Smooth muscle cell (in vitro differentiated cells): ENCODE results near the gene CDC73. TPM values are rescaled to one million over a fixed set of nuclear protein-coding genes. Genes with fewer than 3 reads are reported as not detected.

Experiments used
- DNase-seq: peaks from one replicate; lab custom pipeline; 2025; ENCODE audit not compliant: unreplicated experiment; lab: John Stamatoyannopoulos, UW
- H2AFZ ChIP-seq: fragments of 200-600 bp; sonication (generic); 2 replicates; pipeline ENCODE4 v1.6.0; 2016; ENCODE audit warnings: antibody characterized with exemption, low read depth, mild to moderate bottlenecking
- H3F3A ChIP-seq: fragments of 200-600 bp; sonication (generic); 2 replicates; pipeline ENCODE4 v1.6.0; 2017; ENCODE audit warnings: antibody characterized with exemption, low read depth
- H3K27ac ChIP-seq: fragments of 200-600 bp; sonication (generic); 2 replicates; pipeline ENCODE4 v1.5.1; 2016; ENCODE audit warnings: low read depth, mild to moderate bottlenecking
- H3K27me3 ChIP-seq: fragments of 200-600 bp; sonication (generic); 2 replicates; pipeline ENCODE4 v1.6.1; 2016; ENCODE audit warnings: low read depth, mild to moderate bottlenecking
- H3K36me3 ChIP-seq: fragments of 200-600 bp; sonication (generic); 2 replicates; pipeline ENCODE4 v1.5.1; 2016; ENCODE audit warnings: low read depth
- H3K4me1 ChIP-seq: fragments of 200-600 bp; sonication (generic); 2 replicates; pipeline ENCODE4 v1.5.1; 2016; ENCODE audit warnings: low read depth
- H3K4me2 ChIP-seq: fragments of 200-600 bp; sonication (generic); 2 replicates; pipeline ENCODE4 v1.6.0; 2016; ENCODE audit warnings: mild to moderate bottlenecking
- H3K4me3 ChIP-seq: fragments of 200-600 bp; sonication (generic); 2 replicates; pipeline ENCODE4 v1.5.1; 2016; ENCODE audit warnings: mild to moderate bottlenecking
- H3K79me2 ChIP-seq: fragments of 200-600 bp; sonication (generic); 2 replicates; pipeline ENCODE4 v1.6.0; 2016; ENCODE audit warnings: low read depth, mild to moderate bottlenecking
- H3K9ac ChIP-seq: fragments of 200-600 bp; sonication (generic); 2 replicates; pipeline ENCODE4 v1.6.0; 2016; ENCODE audit warnings: low read depth
- H3K9me3 ChIP-seq: fragments of 200-600 bp; sonication (generic); replicated peaks from 2 replicates; pipeline ENCODE4 v1.5.1; 2016; ENCODE audit warnings: low read depth
- H4K20me1 ChIP-seq: fragments of 200-600 bp; sonication (generic); 2 replicates; pipeline ENCODE4 v1.6.0; 2016; ENCODE audit warnings: low read depth
- CTCF ChIP-seq: fragments of 200-600 bp; sonication (generic); IDR thresholded peaks from 2 replicates; pipeline ENCODE4 v1.5.1; 2017; ENCODE audit warnings: borderline replicate concordance, mild to moderate bottlenecking, antibody characterized with exemption; ENCODE audit not compliant: insufficient read depth, poor library complexity, severe bottlenecking
- WGBS: methylation state at CpG from one replicate; pipeline ENCODE4 v1.1.7; 2016; ENCODE audit warnings: low lambda C conversion rate; 5-methylcytosine and 5-hydroxymethylcytosine counted together
- polyA plus RNA-seq: library from polyadenylated mRNA; unstranded; fragments of >200 nt; fragmentation: Nextera tagmentation; extraction: Ambion mirVana; gene quantifications from 2 replicates; pipeline ENCODE4 v1.2.1, GENCODE V29; 2016
- total RNA-seq: library from RNA; depleted of rRNA; stranded (reverse); fragments of >200 nt; gene quantifications from 2 replicates; pipeline ENCODE4 v1.2.3, GENCODE V29; 2014

The CDC73 gene
- total and polyA plus RNA-seq, 2 experiments from 2014 or later, result 28.5 to 32.0 TPM

DNA sequence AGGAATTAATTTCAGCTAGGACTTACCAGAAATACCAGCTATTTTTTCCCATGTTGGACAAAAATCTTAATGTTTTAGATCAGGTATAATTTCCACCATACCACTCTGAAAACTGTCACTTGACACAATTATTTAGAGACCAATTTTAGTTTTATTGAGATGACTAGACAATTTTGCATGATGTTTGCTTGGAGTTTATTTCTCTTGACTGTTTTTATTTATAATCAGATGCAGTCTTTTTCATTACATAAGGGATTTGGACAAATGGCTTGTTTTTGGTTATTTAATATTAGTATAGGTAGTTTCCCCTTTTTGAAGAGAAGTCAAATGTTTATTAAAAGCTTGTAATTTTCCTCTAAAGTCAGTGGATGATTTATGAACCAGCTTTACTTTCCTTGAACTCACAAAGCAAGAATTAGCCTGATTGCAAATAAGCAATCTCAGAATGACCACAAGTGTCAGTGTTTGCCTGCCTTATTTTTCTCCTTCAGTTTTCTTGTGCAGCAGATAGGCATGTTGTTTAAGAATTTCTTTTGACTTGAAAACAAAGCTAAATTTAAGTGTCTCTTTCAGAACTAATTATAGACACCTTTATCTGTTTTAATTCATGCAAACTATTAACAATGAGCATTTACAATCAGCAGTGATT is 68.4 kb downstream of the CDC73 start:
- peaks cover 75% of the 10 kb centered on the region for H3K79me2 ChIP-seq
- H3K9me3 ChIP-seq, result no peaks in the 10 kb centered on the region
- no peak for DNase-seq
- H3K4me1 ChIP-seq, result peaks cover 14% of the 10 kb centered on the region
- TF ChIP-seq CTCF, result peak; percentile 22
- peak overlapping the region; percentile 33 for H3K27ac ChIP-seq
- H3F3A ChIP-seq, result peaks cover 3% of the 10 kb centered on the region
- H3K4me2 ChIP-seq, result peak overlapping the region; percentile 14
- peaks cover 4% of the 10 kb centered on the region for H3K36me3 ChIP-seq
- peaks cover 72% of the 10 kb centered on the region for H4K20me1 ChIP-seq
- H3K27me3 ChIP-seq, result no peaks in the 10 kb centered on the region
- no peak overlapping the region for H2AFZ ChIP-seq
- H3K9ac ChIP-seq, result no peak overlapping the region
- H3K4me3 ChIP-seq, result no peak overlapping the region

DNA sequence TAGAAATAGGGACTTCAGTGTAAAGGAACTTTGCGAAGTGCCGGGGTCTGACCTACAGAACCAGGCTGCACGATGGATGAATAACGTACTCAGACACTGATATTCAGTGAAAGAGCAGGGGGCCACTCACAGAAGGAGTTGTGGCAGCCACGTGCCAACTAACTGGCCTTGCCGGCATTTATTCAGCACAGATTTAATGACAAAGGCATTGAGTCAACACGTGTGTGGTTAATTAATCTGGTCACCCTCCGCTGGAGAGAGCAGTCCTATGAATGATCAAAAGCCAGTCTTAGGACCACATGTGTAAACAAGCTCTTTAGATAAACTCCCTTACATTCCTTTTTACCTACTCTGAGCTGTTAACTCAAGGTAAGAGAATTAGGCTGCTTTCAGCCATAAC is 70.8 kb downstream of the CDC73 start:
- no peak for DNase-seq
- no peak overlapping the region for H3K9ac ChIP-seq
- no peaks in the 10 kb centered on the region for H3K4me1 ChIP-seq
- 94% methylated on average over 8 of the region's 8 CpGs for WGBS
- H3K9me3 ChIP-seq, result no peaks in the 10 kb centered on the region
- no peaks in the 10 kb centered on the region for H3K27me3 ChIP-seq
- H3K27ac ChIP-seq, result no peak overlapping the region
- H3F3A ChIP-seq, result peaks cover 3% of the 10 kb centered on the region
- peaks cover 4% of the 10 kb centered on the region for H3K36me3 ChIP-seq
- H3K79me2 ChIP-seq, result peaks cover 81% of the 10 kb centered on the region
- no peak overlapping the region for H3K4me2 ChIP-seq
- H2AFZ ChIP-seq, result no peak overlapping the region
- peaks cover 65% of the 10 kb centered on the region for H4K20me1 ChIP-seq
- TF ChIP-seq CTCF, result no peak
- H3K4me3 ChIP-seq, result no peak overlapping the region

DNA sequence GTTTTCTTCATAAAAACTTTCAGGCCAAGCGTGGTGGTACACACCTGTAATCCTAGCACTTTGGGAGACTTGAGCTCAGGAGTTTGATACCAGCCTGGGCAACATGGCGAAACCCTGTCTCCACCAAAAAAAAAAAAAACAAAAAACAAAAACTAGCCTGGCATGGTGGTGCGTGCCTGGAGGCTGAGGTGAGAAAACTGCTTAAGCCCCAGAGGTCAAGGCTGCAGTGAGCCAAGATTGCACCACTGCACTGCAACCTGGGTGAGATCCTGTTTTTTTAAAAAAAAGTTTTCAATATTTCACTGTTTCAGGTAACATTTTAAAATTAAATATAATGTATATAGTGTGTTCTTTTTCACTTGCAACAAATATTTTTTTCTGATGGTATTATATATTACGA is 78.1 kb downstream of the CDC73 start:
- peaks cover 5% of the 10 kb centered on the region for H3K36me3 ChIP-seq
- H3K27ac ChIP-seq, result no peak overlapping the region
- WGBS, result 98% methylated on average over 4 of the region's 4 CpGs
- no peaks in the 10 kb centered on the region for H3K27me3 ChIP-seq
- H3K9ac ChIP-seq, result no peak overlapping the region
- H3K4me1 ChIP-seq, result no peaks in the 10 kb centered on the region
- no peak for TF ChIP-seq CTCF
- no peak overlapping the region for H3K4me2 ChIP-seq
- no peak overlapping the region for H3K4me3 ChIP-seq
- H3K9me3 ChIP-seq, result no peaks in the 10 kb centered on the region
- DNase-seq, result no peak
- no peaks in the 10 kb centered on the region for H3F3A ChIP-seq
- no peak overlapping the region for H2AFZ ChIP-seq
- H4K20me1 ChIP-seq, result peaks cover 54% of the 10 kb centered on the region
- H3K79me2 ChIP-seq, result peaks cover 81% of the 10 kb centered on the region

DNA sequence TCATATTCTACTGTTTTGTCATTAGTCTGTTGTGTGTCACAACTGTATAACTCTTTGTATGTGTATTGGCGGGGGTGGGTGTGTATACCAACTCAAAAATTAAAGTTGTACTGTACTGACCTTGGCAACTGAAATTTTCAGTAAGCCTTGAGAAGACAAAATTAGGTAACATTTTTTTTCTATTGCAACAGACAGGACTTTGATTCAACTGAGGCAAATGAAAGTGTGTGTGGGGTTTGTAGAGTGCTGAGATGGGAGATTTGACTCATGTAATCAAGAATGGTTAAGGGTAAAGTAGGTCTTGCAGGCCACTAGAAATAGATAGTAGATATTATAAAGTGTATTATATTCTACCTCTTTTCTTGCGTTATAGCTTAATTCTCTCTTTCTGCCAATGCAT is 79.2 kb downstream of the CDC73 start:
- no peaks in the 10 kb centered on the region for H3K27me3 ChIP-seq
- H3K27ac ChIP-seq, result no peak overlapping the region
- peaks cover 70% of the 10 kb centered on the region for H3K79me2 ChIP-seq
- no peak for DNase-seq
- H2AFZ ChIP-seq, result no peak overlapping the region
- peaks cover 10% of the 10 kb centered on the region for H3K36me3 ChIP-seq
- peaks cover 53% of the 10 kb centered on the region for H4K20me1 ChIP-seq
- H3K4me2 ChIP-seq, result no peak overlapping the region
- no peak overlapping the region for H3K9ac ChIP-seq
- no peak for TF ChIP-seq CTCF
- H3F3A ChIP-seq, result no peaks in the 10 kb centered on the region
- H3K4me3 ChIP-seq, result no peak overlapping the region
- no peaks in the 10 kb centered on the region for H3K4me1 ChIP-seq
- no peaks in the 10 kb centered on the region for H3K9me3 ChIP-seq
- 98% methylated on average over 2 of the region's 2 CpGs for WGBS
